Vagina (tissue), 2 donors: Measurements from ENCODE around the gene TMEM92. TPM values are rescaled to one million over a fixed set of nuclear protein-coding genes. Genes with fewer than 3 reads are reported as not detected.

Experiments
- DNase-seq, 2 donors: peaks; one replicate each; pipeline ENCODE4 v3.0.0-alpha.2; 2017; ENCODE audit errors: extremely low spot score in 2 of 2
- H3K27ac ChIP-seq: fragments of 200-600 bp; sonication (generic); one replicate; pipeline ENCODE4 v1.5.1; 2019
- H3K27me3 ChIP-seq: fragments of 200-600 bp; sonication (generic); one replicate; pipeline ENCODE4 v1.5.1; 2019
- H3K36me3 ChIP-seq, 2 donors: fragments of 200-600 bp; sonication (generic); one replicate each; pipeline ENCODE4 v1.5.1; 2017 to 2019
- H3K4me1 ChIP-seq: fragments of 200-600 bp; sonication (generic); one replicate; pipeline ENCODE4 v1.5.1; 2019
- H3K4me3 ChIP-seq, 2 donors: fragments of 200-600 bp; sonication (generic); 1 replicate in 1 of 2; 2 replicates in 1 of 2; pipeline ENCODE4 v1.5.1; 2016 to 2019
- H3K9me3 ChIP-seq: fragments of 200-600 bp; sonication (generic); one replicate; pipeline ENCODE4 v1.5.1; 2019
- CTCF ChIP-seq, 3 experiments: fragments of 450-650 bp in 2 of 3; fragments of 200-600 bp in 1 of 3; sonication (generic) in 1 of 3; IDR thresholded peaks; one replicate each; pipeline ENCODE4 v1.5.1; 2017 to 2019; ENCODE audit warnings: antibody characterized with exemption in 3 of 3, mild to moderate bottlenecking in 2 of 3, moderate library complexity in 2 of 3
- POLR2A ChIP-seq, 2 donors: fragments of 450-650 bp; IDR thresholded peaks; one replicate each; pipeline ENCODE4 v1.6.1; 2017; ENCODE audit warnings: antibody characterized with exemption in 2 of 2, mild to moderate bottlenecking in 2 of 2, moderate library complexity in 2 of 2
- POLR2AphosphoS5 ChIP-seq, 2 donors: sonication (generic); formaldehyde crosslinking; IDR thresholded peaks; one replicate each; pipeline ENCODE4 v1.9.0; 2017; ENCODE audit warnings: antibody characterized with exemption in 2 of 2, mild to moderate bottlenecking in 2 of 2, low read depth in 1 of 2; ENCODE audit not compliant: insufficient read depth in 1 of 2
- intact Hi-C: fragments of 100-400 bp; cut with DNase I; formaldehyde crosslinking; loops from one replicate; pipeline ENCODE4 v1.15.1; 2023
- total RNA-seq: library from RNA; depleted of rRNA; stranded (reverse); fragments of >200 nt; gene quantifications from one replicate; pipeline ENCODE4 v1.2.3, GENCODE V29; 2016

The TMEM92 gene
- total RNA-seq, 1 donor from 2014 or later: 0.74 TPM

GRCh38 chr17:50301891-50302584 lies 27.8 kb downstream of the TMEM92 start:
- Histone ChIP-seq H3K27ac (no peak overlapping the region), H3K9me3 (no peaks in the 10 kb centered on the region), H3K27me3 (no peaks in the 10 kb centered on the region), H3K4me1 (no peaks in the 10 kb centered on the region), H3K36me3 (no peaks in the 10 kb centered on the region), H3K4me3 (no peak overlapping the region)
- intact Hi-C loops: loop anchor here (10.0 kb wide), 1 partner anchor 277 kb away; no protein-coding TSS in a partner anchor
- no peak for DNase-seq
- TF ChIP-seq CTCF (IDR thresholded peaks at IDR 0.05): no peak
- TF ChIP-seq POLR2AphosphoS5 (IDR thresholded peaks at IDR 0.05; ENCODE audit: insufficient read depth in 1 of 2, low read depth in 1 of 2): no peak
- TF ChIP-seq POLR2A (IDR thresholded peaks at IDR 0.05): no peak

- DNase-seq: no peak
- Histone ChIP-seq H3K9me3 (no peaks in the 10 kb centered on the region), H3K27me3 (no peaks in the 10 kb centered on the region), H3K27ac (no peak overlapping the region), H3K4me1 (no peaks in the 10 kb centered on the region), H3K36me3 (no peaks in the 10 kb centered on the region), H3K4me3 (no peak overlapping the region)
- TF ChIP-seq CTCF (IDR thresholded peaks at IDR 0.05): no peak
- no peak for TF ChIP-seq POLR2A (IDR thresholded peaks at IDR 0.05)
- TF ChIP-seq POLR2AphosphoS5 (IDR thresholded peaks at IDR 0.05; ENCODE audit: insufficient read depth in 1 of 2, low read depth in 1 of 2): no peak
- intact Hi-C loops: loop anchor here (10.0 kb wide), 1 partner anchor 278 kb away; no protein-coding TSS in a partner anchor
These were observed 28.8 kb downstream of the TMEM92 start for GRCh38 chr17:50303051-50303450.

GRCh38 chr17:50303596-50303995 lies 29.3 kb downstream of the TMEM92 start:
- TF ChIP-seq POLR2AphosphoS5 (IDR thresholded peaks at IDR 0.05; ENCODE audit: insufficient read depth in 1 of 2, low read depth in 1 of 2) (no peak), POLR2A (IDR thresholded peaks at IDR 0.05) (no peak), CTCF (IDR thresholded peaks at IDR 0.05) (no peak)
- Histone ChIP-seq H3K27me3 (no peaks in the 10 kb centered on the region), H3K36me3 (no peaks in the 10 kb centered on the region), H3K9me3 (no peaks in the 10 kb centered on the region), H3K4me1 (no peaks in the 10 kb centered on the region), H3K4me3 (no peak overlapping the region), H3K27ac (no peak overlapping the region)
- DNase-seq: no peak
- intact Hi-C loops: loop anchor here (10.0 kb wide), 1 partner anchor 279 kb away; no protein-coding TSS in a partner anchor

GRCh38 chr17:50304781-50305404 lies 30.6 kb downstream of the TMEM92 start:
- Histone ChIP-seq H3K4me3 (no peak overlapping the region), H3K27me3 (no peaks in the 10 kb centered on the region), H3K4me1 (no peaks in the 10 kb centered on the region), H3K9me3 (no peaks in the 10 kb centered on the region), H3K36me3 (no peaks in the 10 kb centered on the region), H3K27ac (no peak overlapping the region)
- intact Hi-C loops: loop anchor here (10.0 kb wide), 1 partner anchor 280 kb away; no protein-coding TSS in a partner anchor
- no peak for DNase-seq
- no peak for TF ChIP-seq POLR2AphosphoS5 (IDR thresholded peaks at IDR 0.05; ENCODE audit: insufficient read depth in 1 of 2, low read depth in 1 of 2)

- Histone ChIP-seq H3K4me1 (no peaks in the 10 kb centered on the region), H3K9me3 (no peaks in the 10 kb centered on the region), H3K27me3 (no peaks in the 10 kb centered on the region), H3K36me3 (no peaks in the 10 kb centered on the region), H3K27ac (no peak overlapping the region), H3K4me3 (no peak overlapping the region)
- TF ChIP-seq CTCF (IDR thresholded peaks at IDR 0.05) (no peak), POLR2AphosphoS5 (IDR thresholded peaks at IDR 0.05; ENCODE audit: insufficient read depth in 1 of 2, low read depth in 1 of 2) (no peak), POLR2A (IDR thresholded peaks at IDR 0.05) (no peak)
- DNase-seq: no peak
- intact Hi-C loops: loop anchor here (10.0 kb wide), 1 partner anchor 283 kb away; no protein-coding TSS in a partner anchor
These were observed 33.4 kb downstream of the TMEM92 start for GRCh38 chr17:50307654-50308053.
